IMR-90 (cell line): ENCODE data around the gene FAM234B. TPM values are rescaled to one million over a fixed set of nuclear protein-coding genes. Genes with fewer than 3 reads are reported as not detected.
A peak's percentile ranks its signal among the peaks of the same experiment; 100 is the strongest.

Experiments
- ATAC-seq: fragments of 200-7000 bp; cut with Tn5 transposase; 2 replicates; pipeline ENCODE4 v1.9.1; 2020; ENCODE audit warnings: low read depth, mild to moderate bottlenecking, moderate library complexity
- BruUV-seq: library from RNA; stranded (reverse); fragments of 400-500 nt; replicated peaks from 2 replicates; lab custom pipeline; 2021; lab: Mats Ljungman, UMichigan
- CTCF ChIA-PET: fragments of 300-600 bp; formaldehyde crosslinking; extraction: SDS; loops from one replicate; lab custom pipeline; 2021; ENCODE audit warnings: antibody characterized with exemption; lab: Yijun Ruan, JAX
- POLR2A ChIA-PET: fragments of 300-600 bp; sonication (Branson Sonifier 250); formaldehyde crosslinking; loops from one replicate; lab custom pipeline; 2022; ENCODE audit warnings: antibody characterized with exemption; ENCODE audit not compliant: unreplicated experiment; lab: Charles Lee
- DNase-seq: peaks from one replicate; pipeline ENCODE4 v3.0.0; 2013
- H2AFZ ChIP-seq: replicated peaks from 2 replicates; pipeline ENCODE3; 2013; ENCODE audit warnings: low read length, mild to moderate bottlenecking; ENCODE audit not compliant: poor library complexity
- H2AK5ac ChIP-seq: 2 replicates; pipeline ENCODE4 v1.6.1; 2013; ENCODE audit warnings: low read depth, low read length, inconsistent platforms
- H2AK9ac ChIP-seq: replicated peaks from 2 replicates; pipeline ENCODE3; 2013; ENCODE audit warnings: mild to moderate bottlenecking, low read depth, low read length, moderate library complexity; ENCODE audit not compliant: poor library complexity
- H2BK120ac ChIP-seq: 2 replicates; pipeline ENCODE4 v1.6.1; 2013; ENCODE audit warnings: low read depth, low read length, inconsistent platforms
- H2BK15ac ChIP-seq: 3 replicates; pipeline ENCODE4 v1.6.1; 2013; ENCODE audit warnings: low read depth, low read length, inconsistent platforms
- H2BK20ac ChIP-seq: 2 replicates; pipeline ENCODE4 v1.6.1; 2013; ENCODE audit warnings: low read depth, mild to moderate bottlenecking, inconsistent platforms, low read length, moderate library complexity
- H2BK5ac ChIP-seq: 2 replicates; pipeline ENCODE4 v1.6.1; 2013; ENCODE audit warnings: mild to moderate bottlenecking, low read depth, low read length, inconsistent platforms; ENCODE audit not compliant: poor library complexity, severe bottlenecking
- H3K14ac ChIP-seq: replicated peaks from 2 replicates; pipeline ENCODE4 v1.6.1; 2013; ENCODE audit warnings: low read depth, low read length, inconsistent platforms
- H3K18ac ChIP-seq: 2 replicates; pipeline ENCODE4 v1.6.1; 2013; ENCODE audit warnings: low read depth, low read length, control low read depth
- H3K23ac ChIP-seq: 2 replicates; pipeline ENCODE4 v1.6.1; 2013; ENCODE audit warnings: low read depth, low read length, inconsistent platforms
- H3K27ac ChIP-seq: 2 replicates; pipeline ENCODE4 v1.5.1; 2013; ENCODE audit warnings: mild to moderate bottlenecking, control low read depth, low read length; ENCODE audit not compliant: insufficient read depth
- H3K27me3 ChIP-seq: 2 replicates; pipeline ENCODE4 v1.6.1; 2013; ENCODE audit warnings: low read length; ENCODE audit not compliant: control insufficient read depth, insufficient read depth
- H3K36me3 ChIP-seq: 2 replicates; pipeline ENCODE4 v1.6.1; 2013; ENCODE audit warnings: low read length, mixed read lengths; ENCODE audit not compliant: control insufficient read depth, insufficient read depth
- H3K4ac ChIP-seq: 2 replicates; pipeline ENCODE4 v1.6.1; 2013; ENCODE audit warnings: low read depth, low read length, inconsistent platforms
- H3K4me1 ChIP-seq: 2 replicates; pipeline ENCODE4 v1.6.1; 2013; ENCODE audit warnings: low read length, mixed read lengths; ENCODE audit not compliant: control insufficient read depth, insufficient read depth
- H3K4me2 ChIP-seq: 2 replicates; pipeline ENCODE4 v1.6.1; 2013; ENCODE audit warnings: low read depth, mild to moderate bottlenecking, control low read depth, low read length, moderate library complexity
- H3K4me3 ChIP-seq: 2 replicates; pipeline ENCODE4 v1.5.1; 2013; ENCODE audit warnings: low read depth, mild to moderate bottlenecking, control low read depth, low read length, moderate library complexity; ENCODE audit not compliant: insufficient read depth
- H3K56ac ChIP-seq: 2 replicates; pipeline ENCODE4 v1.6.1; 2013; ENCODE audit warnings: low read length, inconsistent platforms; ENCODE audit not compliant: insufficient read depth; ENCODE audit errors: extremely low read depth
- H3K79me1 ChIP-seq, 2 experiments: 2 replicates each; pipeline ENCODE4 v1.6.1; 2013; ENCODE audit warnings: low read length in 2 of 2, inconsistent platforms in 1 of 2, low read depth in 1 of 2
- H3K9ac ChIP-seq: 2 replicates; pipeline ENCODE4 v1.6.1; 2013; ENCODE audit warnings: low read depth, low read length, control low read depth
- H3K9me1 ChIP-seq: 2 replicates; pipeline ENCODE4 v1.6.1; 2013; ENCODE audit warnings: low read length, inconsistent platforms; ENCODE audit not compliant: insufficient read depth
- H3K9me3 ChIP-seq: 2 replicates; pipeline ENCODE4 v1.6.1; 2013; ENCODE audit warnings: low read length; ENCODE audit not compliant: control insufficient read depth, insufficient read depth
- H4K20me1 ChIP-seq: 2 replicates; pipeline ENCODE4 v1.6.1; 2013; ENCODE audit warnings: low read length, inconsistent platforms; ENCODE audit not compliant: insufficient read depth
- H4K5ac ChIP-seq: 2 replicates; pipeline ENCODE4 v1.6.1; 2013; ENCODE audit warnings: mild to moderate bottlenecking, low read depth, low read length, control low read depth
- H4K8ac ChIP-seq, 2 experiments: 2 replicates each; pipeline ENCODE4 v1.6.1; 2013; ENCODE audit warnings: low read depth in 2 of 2, low read length in 2 of 2, control low read depth in 1 of 2, inconsistent platforms in 1 of 2
- H4K91ac ChIP-seq: 2 replicates; pipeline ENCODE4 v1.6.1; 2013; ENCODE audit warnings: low read depth, low read length, inconsistent platforms; ENCODE audit not compliant: insufficient read depth
- BHLHE40 ChIP-seq: fragments of 150-350 bp; IDR thresholded peaks from 2 replicates; pipeline ENCODE4 v1.6.1; 2016; ENCODE audit warnings: mild to moderate bottlenecking, low read depth, low read length
- CEBPB ChIP-seq: IDR thresholded peaks from 2 replicates; pipeline ENCODE4 v1.6.1; 2012; ENCODE audit warnings: low read depth, low read length, improper control_type of control experiment
- CHD1 ChIP-seq: IDR thresholded peaks from 2 replicates; pipeline ENCODE4 v1.6.1; 2012; ENCODE audit warnings: low read depth, low read length, improper control_type of control experiment
- MAZ ChIP-seq: IDR thresholded peaks from 2 replicates; pipeline ENCODE4 v1.6.1; 2012; ENCODE audit warnings: low read depth, mild to moderate bottlenecking, low read length, improper control_type of control experiment, moderate library complexity, borderline replicate concordance
- POLR2A ChIP-seq: IDR thresholded peaks from 2 replicates; pipeline ENCODE4 v1.6.1; 2012; ENCODE audit warnings: mild to moderate bottlenecking, low read depth, low read length
- RCOR1 ChIP-seq: IDR thresholded peaks from 2 replicates; pipeline ENCODE4 v1.6.1; 2012; ENCODE audit warnings: mild to moderate bottlenecking, low read length, improper control_type of control experiment; ENCODE audit not compliant: insufficient replicate concordance
- WGBS, 2 experiments: methylation state at CpG; one replicate each; pipeline versions ENCODE4 v1.1.5 to v1.1.7; 2013; ENCODE audit warnings: missing lambda C conversion rate in 2 of 2; ENCODE audit not compliant: insufficient read length in 1 of 2; ENCODE audit errors: extremely low coverage in 2 of 2; 5-methylcytosine and 5-hydroxymethylcytosine counted together
- dilution Hi-C: fragments of 300-500 bp; cut with HindIII; formaldehyde crosslinking; loops from one replicate; pipeline ENCODE4 v1.14.3; 2018; ENCODE audit warnings: low sequenced_read_pairs; ENCODE audit not compliant: unreplicated experiment
- in situ Hi-C: fragments of 300-500 bp; cut with MboI; formaldehyde crosslinking; loops from 3 replicates; pipeline ENCODE4 v1.14.3; 2019; ENCODE audit warnings: low sequenced_read_pairs, inconsistent platforms, mixed read lengths
- intact Hi-C: fragments of 100-400 bp; cut with micrococcal nuclease; formaldehyde crosslinking; loops from 2 replicates; pipeline ENCODE4 v1.10.0; 2022
- polyA plus RNA-seq, 3 experiments: library from polyadenylated mRNA; depleted of rRNA; stranded (reverse); fragments of >200 nt; gene quantifications; 2 replicates each; pipeline ENCODE4 v1.2.3, GENCODE V29; 2012; ENCODE audit warnings: low replicate concordance in 1 of 3
- total RNA-seq: library from RNA; depleted of rRNA; stranded (reverse); fragments of >200 nt; gene quantifications from 2 replicates; pipeline ENCODE4 v1.2.3, GENCODE V29; 2012
- TF ChIP-seq, protein P1 (sequence below): fragments of 150-350 bp; IDR thresholded peaks from 2 replicates; pipeline ENCODE4 v1.6.1; 2016; ENCODE audit warnings: low read depth, mild to moderate bottlenecking, low read length, moderate library complexity, borderline replicate concordance

FAM234B gene
- total and polyA plus RNA-seq, 2 of the 4 experiments (the other 2 are of a cell fraction), result 3.6 to 8.6 TPM

DNA sequence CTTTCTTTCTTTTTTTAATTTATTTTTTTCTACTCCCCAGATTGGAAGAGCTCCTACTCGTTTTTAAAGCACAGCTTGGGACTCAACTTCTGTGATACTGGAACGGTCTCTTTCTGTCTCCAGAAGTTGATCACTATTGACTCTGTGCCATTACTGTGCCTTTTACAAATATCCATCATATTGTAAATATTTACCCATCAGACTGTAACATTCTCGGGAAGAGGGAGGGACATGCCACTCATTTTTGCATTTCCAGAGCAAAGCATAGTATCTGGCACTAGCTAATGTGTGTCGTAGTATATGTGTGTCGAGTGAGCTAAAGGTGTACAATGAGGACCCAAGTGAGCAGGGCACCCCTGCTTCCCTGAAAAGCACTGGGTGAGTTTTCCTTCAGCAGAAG, 83.3 kb downstream of the FAM234B start:
- dilution Hi-C loops (no loop called here), in situ Hi-C loops (no loop called here)

More for the DNA sequence above, 83.3 kb downstream of the FAM234B start:
- DNase-seq (no peak), ATAC-seq (no peak)
- ChIA-PET POLR2A (no interaction called here), CTCF (interaction anchor here (0.9 kb wide), 1 partner anchor 42 kb away, joined by 4 read pairs; no protein-coding TSS in a partner anchor)
- H2BK15ac ChIP-seq, result no peak overlapping the region
- H3K18ac ChIP-seq, result no peak overlapping the region
- no peaks in the 10 kb centered on the region for H3K9me3 ChIP-seq
- no peak overlapping the region for H4K5ac ChIP-seq
- H3K27ac ChIP-seq, result no peak overlapping the region
- no peak overlapping the region for H4K91ac ChIP-seq
- TF ChIP-seq POLR2A (no peak), CHD1 (no peak), BHLHE40 (no peak), CEBPB (no peak), MAZ (no peak), RCOR1 (no peak)
- TF ChIP-seq, protein P1, sequence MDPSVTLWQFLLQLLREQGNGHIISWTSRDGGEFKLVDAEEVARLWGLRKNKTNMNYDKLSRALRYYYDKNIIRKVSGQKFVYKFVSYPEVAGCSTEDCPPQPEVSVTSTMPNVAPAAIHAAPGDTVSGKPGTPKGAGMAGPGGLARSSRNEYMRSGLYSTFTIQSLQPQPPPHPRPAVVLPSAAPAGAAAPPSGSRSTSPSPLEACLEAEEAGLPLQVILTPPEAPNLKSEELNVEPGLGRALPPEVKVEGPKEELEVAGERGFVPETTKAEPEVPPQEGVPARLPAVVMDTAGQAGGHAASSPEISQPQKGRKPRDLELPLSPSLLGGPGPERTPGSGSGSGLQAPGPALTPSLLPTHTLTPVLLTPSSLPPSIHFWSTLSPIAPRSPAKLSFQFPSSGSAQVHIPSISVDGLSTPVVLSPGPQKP, result no peak
- intact Hi-C loops, result no loop called here
- H2AK9ac ChIP-seq, result no peak overlapping the region
- peaks cover 10% of the 10 kb centered on the region for H3K4me1 ChIP-seq
- no peak overlapping the region for H3K9ac ChIP-seq
- H4K8ac ChIP-seq, result peak overlapping the region in 1 of 2 experiments; percentile 17; a peak in 1 of 4 replicates
- no peaks in the 10 kb centered on the region for H3K27me3 ChIP-seq
- H3K4me2 ChIP-seq, result 0 out of 2 replicates have a peak overlapping the region, but pooled peaks have one; percentile 4
- no peak overlapping the region for H2BK120ac ChIP-seq
- no peak overlapping the region for H2AFZ ChIP-seq
- H3K9me1 ChIP-seq, result peaks cover 11% of the 10 kb centered on the region
- no peak overlapping the region for H2AK5ac ChIP-seq
- H2BK20ac ChIP-seq, result no peak overlapping the region
- no peaks in the 10 kb centered on the region for H3K79me1 ChIP-seq
- H3K4me3 ChIP-seq, result no peak overlapping the region
- WGBS, 2 experiments, result no CpG with 5 or more reads among the region's 5 CpGs
- H4K20me1 ChIP-seq, result no peaks in the 10 kb centered on the region
- H3K14ac ChIP-seq, result peak overlapping the region; percentile 13; the same call in 1 of the 2 replicates
- H3K56ac ChIP-seq, result no peak overlapping the region
- no peaks in the 10 kb centered on the region for H3K36me3 ChIP-seq
- no TSS peak for BruUV-seq
- peak overlapping the region; percentile 31; the same call in 1 of the 2 replicates for H3K4ac ChIP-seq
- no peak overlapping the region; the same call in 1 of the 2 replicates for H3K23ac ChIP-seq
- no peak overlapping the region for H2BK5ac ChIP-seq
